Renal cortex interstitium (tissue), 15 donors: Measurements from ENCODE around the gene NSUN7. TPM values are rescaled to one million over a fixed set of nuclear protein-coding genes. Genes with fewer than 3 reads are reported as not detected.
A peak's percentile ranks its signal among the peaks of the same experiment; 100 is the strongest.
"Not testable (repeated sequence)": the region's sequence is repeated elsewhere in the genome, so short reads cannot be mapped to it uniquely, and the experiment has no call there.

ENCODE experiments used
- DNase-seq, 11 donors: peaks; one replicate each; pipeline ENCODE4 v3.0.0-alpha.2; 2013; ENCODE audit warnings: low read depth in 9 of 11, low spot score in 4 of 11; ENCODE audit errors: extremely low read depth in 1 of 11
- long read RNA-seq, 16 experiments: transcript quantifications; one replicate each; lab custom pipeline, GENCODE V29; 2026
- polyA plus RNA-seq, 3 donors: library from polyadenylated mRNA; unstranded; fragments of 120-200 nt; gene quantifications; one replicate each; pipeline ENCODE4 v1.2.1, GENCODE V29; 2013; ENCODE audit not compliant: insufficient read length in 3 of 3

Gene NSUN7, protein sequence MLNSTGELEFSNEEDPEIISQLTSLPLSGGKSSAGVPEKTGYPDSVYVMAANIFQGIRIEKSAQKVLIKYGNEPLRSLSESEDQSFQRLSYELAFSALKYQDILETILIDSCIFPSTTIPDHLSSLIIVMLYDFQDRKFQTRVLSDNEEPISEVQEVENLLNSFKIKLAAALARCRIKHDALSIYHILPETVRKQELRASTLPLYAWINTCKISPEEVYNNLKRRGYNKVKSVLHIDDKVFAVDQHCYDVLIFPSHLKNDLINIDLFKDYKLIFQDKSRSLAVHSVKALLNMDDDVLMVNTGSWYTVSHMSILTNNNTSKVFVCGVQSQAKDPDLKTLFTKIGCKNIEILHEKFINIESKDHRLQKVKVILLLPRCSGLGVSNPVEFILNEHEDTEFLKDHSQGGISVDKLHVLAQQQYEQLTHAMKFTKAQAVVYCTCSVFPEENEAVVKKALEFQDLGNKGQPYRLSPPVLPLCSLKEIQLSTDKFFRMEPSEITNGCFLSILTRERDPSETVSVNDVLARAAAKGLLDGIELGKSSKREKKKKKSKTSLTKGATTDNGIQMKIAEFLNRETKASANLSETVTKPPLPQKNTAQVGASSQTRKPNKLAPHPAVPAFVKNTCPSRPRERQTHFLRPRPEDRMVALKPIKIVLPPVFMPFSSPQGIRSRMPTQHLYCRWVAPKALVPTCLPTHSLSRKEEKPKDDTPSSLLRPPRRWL
- 10 to 100 TPM; 11.7 to 19.8 (median 13.3) TPM for polyA plus RNA-seq
- long read RNA-seq, donor 1, partial matches to known transcripts: 0 of 3 reads
- long read RNA-seq, donor 1, other reads (novel, unspliced or antisense): 0 of 3 reads
- long read RNA-seq, donor 2, partial matches to known transcripts: 0 of 2 reads
- long read RNA-seq, donor 2, other reads (novel, unspliced or antisense): 0 of 2 reads
- long read RNA-seq, donor 3, partial matches to known transcripts: 0 of 4 reads
- long read RNA-seq, donor 3, other reads (novel, unspliced or antisense): 0 of 4 reads
- long read RNA-seq, donor 4, partial matches to known transcripts: 0 of 1 reads
- long read RNA-seq, donor 4, other reads (novel, unspliced or antisense): 0 of 1 reads
- long read RNA-seq, donor 5: 0 reads
- long read RNA-seq, donor 6, partial matches to known transcripts: 0 of 1 reads
- long read RNA-seq, donor 6, other reads (novel, unspliced or antisense): 0 of 1 reads
- long read RNA-seq, donor 7, partial matches to known transcripts: 0 of 2 reads
- long read RNA-seq, donor 7, other reads (novel, unspliced or antisense): 0 of 2 reads
- long read RNA-seq, donor 8: 0 reads
- long read RNA-seq, donor 9: 0 reads
- long read RNA-seq, donor 10: 0 reads
- long read RNA-seq, donor 11, partial matches to known transcripts: 0 of 1 reads
- long read RNA-seq, donor 11, other reads (novel, unspliced or antisense): 0 of 1 reads
- long read RNA-seq, donor 12, partial matches to known transcripts: 0 of 1 reads
- long read RNA-seq, donor 12, other reads (novel, unspliced or antisense): 0 of 1 reads
- long read RNA-seq, donor 13: 0 reads
- long read RNA-seq, donor 14, partial matches to known transcripts: 0 of 1 reads
- long read RNA-seq, donor 14, other reads (novel, unspliced or antisense): 0 of 1 reads
- long read RNA-seq, donor 15, partial matches to known transcripts: 0 of 1 reads
- long read RNA-seq, donor 15, other reads (novel, unspliced or antisense): 0 of 1 reads
- long read RNA-seq, donor 16, transcript NSUN7-206 (6 exons, 1,759 nt): major isoform, 5 of 8 reads
- long read RNA-seq, donor 16, partial matches to known transcripts: 0 of 8 reads
- long read RNA-seq, donor 16, other reads (novel, unspliced or antisense): 0 of 8 reads

DNA sequence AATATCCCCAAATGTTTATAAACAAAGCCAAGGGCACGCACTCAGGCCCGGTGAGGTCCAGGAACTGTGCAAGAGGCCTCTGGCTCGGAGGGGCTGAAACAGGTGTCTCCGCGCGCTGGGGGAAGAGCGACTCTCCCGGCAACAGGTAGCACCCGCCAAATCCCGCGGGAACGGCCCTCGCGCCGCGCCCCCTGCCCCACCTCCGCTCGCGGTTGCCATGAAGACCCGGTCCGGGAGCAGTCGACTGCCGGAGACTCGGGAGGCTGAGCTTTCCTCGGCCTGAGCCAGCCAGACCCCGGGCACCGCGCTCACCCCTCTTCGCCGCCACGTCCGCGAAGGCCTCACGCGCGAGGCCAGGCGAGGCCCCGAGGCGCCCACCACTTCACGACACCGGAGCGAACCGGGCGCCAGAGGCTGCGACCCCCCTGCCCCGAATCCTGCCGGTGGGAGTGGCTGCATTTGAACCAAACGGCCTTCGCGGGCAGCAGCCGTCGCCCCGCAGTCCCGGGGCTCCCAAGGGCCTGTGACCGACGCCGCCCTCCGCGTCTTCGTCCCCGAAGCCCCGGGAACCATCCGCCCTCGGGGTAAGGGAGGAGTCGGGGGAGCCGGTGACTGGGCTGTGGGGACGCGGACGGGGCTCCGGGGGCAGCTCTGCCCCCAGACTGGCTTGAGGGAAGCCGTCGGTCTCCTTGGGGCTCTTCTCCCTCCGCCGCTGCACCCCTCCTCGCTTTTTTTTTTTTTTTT lies at the start of gene NSUN7:
NSUN7 (plus strand) TSS at position 239 of the 744 bp plus-strand sequence. CDS start 739 bp downstream, outside the sequence.
- peak; percentile 48 to 80 (median 70) for DNase-seq

DNA sequence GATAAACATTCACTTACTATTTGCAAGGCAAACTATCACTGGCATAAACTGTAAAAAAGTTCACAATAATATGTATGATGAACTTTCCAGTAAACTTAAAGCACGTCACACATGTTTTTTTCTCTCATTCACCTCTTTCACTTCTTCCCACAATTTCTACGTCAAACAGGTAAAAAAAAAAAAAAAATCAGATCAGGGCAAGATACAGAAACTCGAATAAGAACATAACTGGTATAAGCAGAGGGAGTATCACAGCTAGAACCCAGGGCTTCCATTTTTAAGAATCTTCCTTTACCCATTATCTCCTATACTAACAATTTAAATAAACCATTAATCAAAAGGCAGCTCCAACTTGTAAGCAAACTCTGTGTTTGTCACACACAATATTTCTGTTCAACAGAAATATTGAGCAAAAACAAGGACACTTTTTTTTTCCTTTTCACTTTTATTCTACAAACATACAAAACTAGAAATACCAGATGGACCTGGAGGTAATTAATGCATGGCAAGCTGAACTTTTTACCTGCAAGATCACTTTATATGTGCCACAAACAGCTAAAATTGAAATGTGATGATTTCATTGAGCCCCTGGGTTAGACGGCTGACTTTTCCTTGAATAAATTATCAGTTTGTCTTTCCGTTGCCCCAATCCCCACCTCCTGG lies 47.5 kb upstream of the NSUN7 start:
- DNase-seq: no peak

DNA sequence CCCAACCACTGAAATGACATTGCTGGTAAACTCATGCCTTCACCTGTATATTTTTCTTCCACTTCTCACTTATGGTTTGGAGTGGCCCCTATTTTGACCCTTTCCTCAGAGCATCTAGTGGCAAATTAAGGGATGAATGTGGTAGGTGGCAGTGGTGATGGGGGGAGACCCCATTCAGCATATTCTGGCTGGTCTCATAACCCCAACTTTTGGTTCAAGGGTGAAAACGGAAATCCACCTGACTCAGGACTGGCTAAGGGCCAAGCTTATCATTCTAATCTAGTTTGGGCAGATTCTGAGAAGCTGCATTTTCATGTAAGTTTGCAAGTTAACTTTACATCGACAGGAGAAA lies 47.0 kb upstream of the NSUN7 start:
- DNase-seq: no peak

DNA sequence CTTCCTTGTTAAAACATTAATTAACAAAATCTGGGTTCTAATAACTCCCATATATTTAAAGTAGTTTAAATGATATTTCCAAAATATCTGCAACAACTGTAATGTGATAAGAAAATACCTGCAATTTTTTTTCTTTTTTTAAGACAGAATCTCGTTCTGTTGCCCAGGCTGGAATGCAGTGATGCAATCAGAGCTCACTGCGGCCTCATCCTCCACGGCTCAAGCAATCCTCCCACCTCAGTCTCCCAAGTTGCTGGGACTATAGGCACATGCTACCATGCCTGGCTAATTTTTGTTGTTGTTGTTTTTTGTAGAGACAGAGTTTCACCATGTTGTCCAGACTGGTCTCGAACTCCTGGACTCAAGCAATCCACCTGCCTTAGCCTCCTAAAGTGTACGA lies 45.7 kb upstream of the NSUN7 start:
- no peak for DNase-seq

DNA sequence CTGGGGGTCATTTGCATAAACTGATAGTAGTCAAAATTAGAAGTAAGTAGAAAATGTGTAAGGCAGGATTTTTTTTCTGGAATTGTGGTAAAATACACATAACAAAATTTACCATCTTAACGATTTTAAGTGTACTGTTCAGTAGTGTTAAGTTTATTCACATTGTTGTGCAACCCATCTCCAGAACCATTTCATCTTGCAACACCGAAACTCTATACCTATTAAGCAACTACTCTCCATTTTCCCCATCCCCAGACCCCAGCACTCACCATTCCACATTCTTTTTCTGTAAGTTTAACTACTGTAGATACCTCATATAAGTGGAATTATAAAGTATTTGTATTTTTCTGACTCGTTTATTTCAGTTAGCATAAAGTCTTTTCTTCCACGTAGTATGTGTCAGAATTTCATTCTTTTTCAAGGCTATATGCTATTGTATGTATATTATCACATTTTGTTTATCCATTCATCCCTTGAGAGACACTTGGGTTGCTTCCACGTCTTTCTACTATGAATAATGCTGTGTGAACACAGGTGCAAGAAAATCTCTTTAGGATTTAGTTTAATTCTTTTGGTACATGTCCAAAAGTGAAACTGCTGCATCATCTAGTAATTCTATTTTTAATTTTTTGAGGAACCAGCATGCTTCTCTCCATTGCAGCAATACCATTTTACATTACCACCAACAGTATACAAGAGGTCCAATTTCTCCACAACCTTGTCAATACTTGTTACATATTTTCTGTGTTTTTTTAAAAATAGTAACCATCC lies 39.1 kb upstream of the NSUN7 start:
- DNase-seq: no peak

DNA sequence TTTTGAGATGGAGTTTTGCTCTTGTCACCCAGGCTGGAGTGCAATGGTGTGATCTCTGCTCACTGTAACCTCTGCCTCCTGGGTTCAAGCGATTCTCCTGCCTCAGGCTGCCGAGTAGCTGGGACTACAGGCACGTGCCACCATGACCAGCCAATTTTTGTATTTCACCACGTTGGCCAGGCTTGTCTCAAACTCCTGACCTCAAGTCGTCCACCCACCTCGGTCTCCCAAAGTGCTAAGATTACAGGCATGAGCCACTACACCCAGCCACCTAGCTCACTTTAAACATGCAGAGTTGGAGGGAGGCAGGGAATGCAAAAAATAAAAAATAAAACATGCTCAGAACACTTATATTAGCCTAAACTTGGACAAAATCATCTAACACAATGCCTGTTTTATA lies 36.8 kb upstream of the NSUN7 start:
- not testable (repeated sequence) for DNase-seq

DNA sequence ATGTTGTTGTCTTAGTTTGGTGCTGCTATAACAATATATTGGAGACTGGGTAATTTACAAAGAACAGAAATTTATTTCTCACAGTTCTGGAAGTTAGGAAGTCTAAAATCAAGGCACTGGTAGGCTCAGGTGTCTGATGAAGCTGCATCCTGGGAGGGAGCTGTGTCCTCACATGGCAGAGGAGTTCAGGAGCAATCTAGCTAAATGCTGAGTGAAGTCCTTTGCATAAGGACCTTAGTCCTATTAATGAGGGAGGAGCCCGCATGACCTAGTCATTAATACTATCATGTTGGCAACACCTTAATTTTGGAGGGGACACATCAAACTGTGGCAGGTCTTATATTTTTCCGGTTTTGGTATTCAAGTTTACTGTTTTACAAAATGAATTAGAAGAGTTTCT lies 36.0 kb upstream of the NSUN7 start:
- DNase-seq: no peak

DNA sequence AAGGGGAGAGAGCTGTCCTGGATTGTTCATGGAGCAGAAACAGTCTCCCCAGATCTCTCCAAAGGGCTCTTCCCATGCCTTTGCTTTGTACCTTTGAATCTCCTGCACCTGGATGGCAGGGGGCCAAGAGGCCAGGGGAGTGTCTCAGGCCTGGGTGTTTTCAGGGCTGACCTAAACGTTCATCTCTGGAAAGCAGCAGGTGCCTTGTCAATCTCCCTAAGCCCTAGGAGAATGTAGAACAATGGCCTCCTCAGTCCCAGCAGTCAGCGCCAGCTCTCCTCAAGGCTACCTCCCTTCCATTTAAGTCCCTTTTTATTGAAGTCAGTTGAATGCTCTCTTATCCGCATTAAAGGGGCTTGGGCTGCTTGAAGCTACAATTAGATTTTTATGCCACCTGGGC lies 31.2 kb upstream of the NSUN7 start:
- DNase-seq: no peak

DNA sequence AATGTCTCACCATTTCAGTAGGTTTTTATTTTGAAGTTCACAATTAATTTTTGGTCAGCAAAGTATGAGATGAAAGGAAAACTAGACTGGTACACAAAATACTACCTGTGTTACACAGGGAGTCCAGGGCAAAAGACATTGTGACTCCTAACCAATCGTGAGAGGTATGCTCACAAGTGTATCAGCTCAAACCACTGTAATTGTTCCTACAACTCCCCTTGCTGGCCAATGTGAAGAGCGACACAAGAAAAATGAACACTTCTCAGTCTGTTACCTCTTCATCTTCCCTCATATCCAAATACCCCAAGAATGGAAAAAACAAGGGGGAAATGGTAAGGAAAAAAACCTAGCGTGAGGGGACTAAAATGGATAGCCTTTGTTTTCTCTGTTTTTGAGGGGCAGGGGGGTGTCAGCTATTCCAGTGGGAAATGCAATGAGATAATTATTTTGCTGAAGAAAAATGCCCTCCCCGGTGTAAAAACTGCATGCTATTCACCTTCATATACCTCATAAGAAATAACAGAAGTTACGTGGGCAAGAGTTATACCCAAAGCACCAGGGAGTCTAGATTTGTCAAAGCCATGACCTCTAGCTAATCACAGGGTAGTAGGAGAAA lies 30.6 kb upstream of the NSUN7 start:
- peak in 8 of 11 donors; percentile 30 to 62 (median 47) for DNase-seq

DNA sequence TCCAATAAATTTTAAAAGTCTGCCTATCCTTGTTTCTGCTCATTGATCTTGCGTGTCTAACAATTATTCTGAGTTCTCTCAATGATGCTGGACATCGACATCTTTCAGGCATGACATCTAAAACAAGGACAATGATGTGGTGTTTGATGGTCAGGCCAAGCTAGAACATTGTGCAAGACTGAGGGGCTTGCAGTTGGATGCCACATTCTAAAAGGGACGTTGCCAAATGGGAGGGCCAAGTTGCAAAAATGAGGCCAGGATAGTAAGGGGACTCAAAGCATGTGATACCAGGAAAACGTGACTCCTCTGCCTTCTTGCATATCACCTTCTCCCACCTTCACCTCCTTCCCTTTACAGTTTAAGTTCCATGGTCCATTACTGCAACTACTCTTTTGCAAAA lies 29.4 kb upstream of the NSUN7 start:
- no peak for DNase-seq

DNA sequence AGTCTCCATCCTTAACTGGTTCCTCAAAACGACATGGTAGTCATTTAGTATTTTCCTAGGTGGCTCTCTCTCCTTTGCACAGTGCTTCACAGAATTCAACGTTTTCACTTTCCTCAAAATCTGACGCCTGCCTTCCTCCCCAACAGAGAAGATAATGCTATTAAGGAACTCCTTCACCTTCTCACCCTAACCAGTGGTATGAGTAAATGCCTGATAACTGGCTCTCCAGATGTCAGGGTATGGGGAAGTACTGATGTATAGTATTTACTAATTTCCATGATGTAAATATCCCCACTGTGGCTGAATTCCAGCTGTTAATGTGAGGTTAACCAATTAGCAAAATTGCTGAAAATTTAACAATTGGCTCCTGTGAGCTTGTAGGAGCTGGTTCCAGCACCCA lies 28.8 kb upstream of the NSUN7 start:
- no peak for DNase-seq

DNA sequence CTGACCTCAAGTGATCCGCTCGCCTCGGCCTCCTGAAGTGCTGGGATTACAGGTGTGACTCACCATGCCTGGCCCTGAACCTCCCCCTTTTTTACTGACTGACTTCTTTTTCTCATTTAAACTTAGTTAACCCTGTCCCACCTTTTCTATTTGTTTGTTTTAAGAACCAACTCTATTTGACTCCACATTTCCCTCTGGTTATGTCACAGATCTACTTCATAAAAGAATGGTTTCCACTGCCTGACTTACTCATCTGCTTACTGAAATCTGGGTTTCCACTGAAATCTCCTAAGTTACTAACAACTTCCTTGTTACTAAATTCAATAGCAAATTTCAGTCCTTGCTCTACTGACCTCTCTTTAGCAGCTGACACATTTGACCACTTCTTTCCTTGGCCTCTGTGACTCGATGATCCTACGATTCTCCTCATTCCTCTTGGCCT lies 28.0 kb upstream of the NSUN7 start:
- no peak for DNase-seq

DNA sequence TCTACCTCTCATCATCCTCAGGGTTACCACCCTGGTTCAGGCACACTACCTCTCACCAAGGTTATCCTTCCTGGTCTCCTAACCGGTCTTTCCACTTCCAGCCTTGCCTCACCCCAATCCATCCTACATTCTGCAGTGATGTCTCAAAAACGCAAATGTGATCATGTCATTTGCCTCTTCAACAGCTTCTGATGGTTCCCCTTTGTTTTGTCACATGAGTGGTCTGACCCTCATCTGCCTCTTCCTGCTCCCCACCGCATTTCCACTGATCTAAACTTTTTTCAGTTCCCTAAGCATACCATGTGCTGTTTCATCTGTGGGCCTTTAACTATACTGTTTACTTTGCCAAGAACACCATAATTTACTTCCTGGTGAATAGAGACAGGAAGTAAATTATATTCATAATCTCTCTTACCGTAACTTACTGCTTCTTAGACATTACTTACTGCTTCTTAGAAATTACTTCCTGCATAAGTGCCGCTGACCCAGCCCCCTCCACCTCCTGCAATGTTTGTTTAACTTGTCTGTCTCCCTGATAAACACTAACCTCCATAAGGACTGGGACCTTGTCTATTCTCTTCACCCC lies 27.1 kb upstream of the NSUN7 start:
- DNase-seq: no peak

DNA sequence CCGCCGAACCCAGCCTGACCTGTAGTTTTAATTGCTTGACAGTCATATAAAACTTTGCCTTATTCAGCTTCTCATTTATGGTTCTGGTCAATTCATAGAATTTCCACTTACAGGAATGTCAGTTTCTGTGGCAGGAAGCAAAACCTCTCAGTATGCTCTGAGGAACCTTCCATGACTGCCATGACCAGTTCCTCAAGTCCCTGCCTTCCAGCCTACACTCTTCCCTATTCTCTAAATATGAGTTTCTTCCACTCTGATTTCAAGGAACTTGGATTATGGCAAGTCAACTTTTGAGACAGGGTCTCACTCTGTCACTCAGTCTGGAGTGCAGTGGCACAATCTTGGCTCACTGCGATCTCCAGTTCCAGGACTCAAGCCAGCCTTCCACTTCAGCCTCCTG lies 26.0 kb upstream of the NSUN7 start:
- DNase-seq: no peak

DNA sequence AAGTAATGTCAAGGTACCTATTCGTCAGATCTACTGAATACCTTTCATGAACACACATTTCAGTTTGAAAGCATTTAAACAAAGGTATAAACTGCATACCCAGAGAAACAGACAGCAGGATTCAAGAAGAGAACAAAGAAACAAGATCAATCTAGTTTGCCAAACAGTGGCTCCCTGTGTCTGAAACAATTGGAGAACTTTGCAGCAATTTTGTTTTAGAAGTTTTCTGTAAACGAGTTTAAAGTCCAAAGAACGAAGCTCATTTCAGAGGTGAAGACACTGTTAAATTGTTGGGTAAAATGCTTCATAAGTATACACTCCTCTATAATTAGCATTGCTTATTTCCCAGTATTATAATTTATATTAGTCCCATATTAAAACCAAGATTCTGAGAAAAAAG lies 21.4 kb upstream of the NSUN7 start:
- no peak for DNase-seq

DNA sequence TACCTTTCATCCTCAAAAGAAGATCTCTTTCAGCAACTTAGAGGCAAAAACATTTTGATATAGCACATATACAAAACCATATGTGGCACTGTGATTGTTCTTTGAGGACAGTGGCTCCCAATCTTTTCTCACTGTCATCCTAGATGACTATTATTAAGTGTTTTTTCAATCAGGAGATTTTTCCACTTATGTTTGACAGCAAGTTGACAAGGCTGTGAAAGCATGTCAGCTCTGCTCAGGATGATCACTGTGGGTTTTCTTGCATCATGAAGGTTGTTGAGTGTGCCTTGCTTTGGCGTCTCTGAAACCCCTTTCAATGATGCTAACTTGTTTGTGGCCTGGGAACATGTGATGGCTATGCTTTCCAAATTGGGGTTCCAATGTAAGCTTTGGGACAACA lies 20.2 kb upstream of the NSUN7 start:
- no peak for DNase-seq
